HL-60/S4 treated with phorbol 12-myristate 13-acetate at 8.2 ng/mL for 4 days and 3 days (cell line): Measurements from ENCODE around the gene CD44.
"Not testable (repeated sequence)": the region's sequence is repeated elsewhere in the genome, so short reads cannot be mapped to it uniquely, and the experiment has no call there.

ENCODE experiments used
- in situ Hi-C: fragments of 300-500 bp; cut with MboI; formaldehyde crosslinking; loops from 2 replicates; pipeline ENCODE4 v1.15.0; 2022; ENCODE audit warnings: low sequenced_read_pairs

CD44 gene

GRCh38 chr11:35138943-35139721 is at the start of gene CD44:
Gene CD44 (plus strand): TSS chr11:35139171. CDS start chr11:35139304, 133 bp downstream.
- in situ Hi-C loops = no loop called here

DNA sequence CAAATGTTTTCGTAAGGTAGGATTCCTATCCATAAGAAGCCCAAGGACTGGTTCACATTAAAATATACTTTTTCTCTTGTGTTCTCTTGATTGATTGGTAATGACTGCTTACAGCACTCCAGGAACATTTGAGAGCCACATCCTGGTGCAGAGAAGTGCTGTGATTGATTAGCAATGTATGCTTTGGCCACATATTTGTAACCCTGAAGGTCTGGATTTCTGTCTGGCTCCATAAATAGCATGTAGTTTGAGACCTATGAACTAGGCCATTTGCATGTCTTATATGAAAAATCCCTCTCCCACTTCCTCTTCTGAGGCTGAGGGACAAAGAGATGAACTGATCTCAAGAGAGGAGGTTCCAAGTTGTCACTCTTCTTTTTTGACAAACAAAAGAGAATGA is 49.3 kb upstream of the CD44 start:
- in situ Hi-C loops = loop anchor here (25.0 kb wide), 1 partner anchor 298 kb away; no protein-coding TSS in a partner anchor

- in situ Hi-C loops = loop anchor here (25.0 kb wide), 1 partner anchor 297 kb away; no protein-coding TSS in a partner anchor
Observed at GRCh38 chr11:35090125-35090524, 48.8 kb upstream of the CD44 start.

- in situ Hi-C loops = loop anchor here (25.0 kb wide), 1 partner anchor 296 kb away; no protein-coding TSS in a partner anchor
Observed at GRCh38 chr11:35090991-35091390, 48.0 kb upstream of the CD44 start.

DNA sequence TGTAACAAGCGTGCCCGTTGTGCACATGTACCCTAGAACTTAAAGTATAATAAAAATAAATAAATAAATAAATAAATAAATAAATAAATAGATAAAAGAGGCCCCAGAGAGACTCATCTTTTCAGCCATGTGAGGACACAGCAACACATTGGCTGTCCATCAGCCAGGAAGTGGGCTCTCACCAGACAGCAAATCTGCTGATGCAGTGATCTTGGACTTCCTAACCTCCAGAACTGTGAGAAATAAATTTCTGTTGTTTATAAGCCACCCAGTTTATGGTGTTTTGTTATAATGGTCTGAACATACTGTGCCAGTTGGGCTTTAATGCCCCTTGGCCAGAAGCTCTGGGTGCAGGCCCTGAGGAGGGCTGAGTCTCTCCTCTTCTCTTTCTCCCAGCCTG is 42.2 kb upstream of the CD44 start:
- in situ Hi-C loops = loop anchor here (25.0 kb wide), 1 partner anchor 291 kb away; no protein-coding TSS in a partner anchor

- in situ Hi-C loops = loop anchor here (25.0 kb wide), 1 partner anchor 289 kb away; no protein-coding TSS in a partner anchor
Observed at GRCh38 chr11:35097814-35098455, 41.0 kb upstream of the CD44 start.

GRCh38 chr11:35098855-35099254 is 40.1 kb upstream of the CD44 start:
- in situ Hi-C loops = loop anchor here (25.0 kb wide), 1 partner anchor 288 kb away; no protein-coding TSS in a partner anchor

- in situ Hi-C loops = loop anchor here (25.0 kb wide), 1 partner anchor 288 kb away; no protein-coding TSS in a partner anchor
Observed at GRCh38 chr11:35099278-35100012, 39.5 kb upstream of the CD44 start.

DNA sequence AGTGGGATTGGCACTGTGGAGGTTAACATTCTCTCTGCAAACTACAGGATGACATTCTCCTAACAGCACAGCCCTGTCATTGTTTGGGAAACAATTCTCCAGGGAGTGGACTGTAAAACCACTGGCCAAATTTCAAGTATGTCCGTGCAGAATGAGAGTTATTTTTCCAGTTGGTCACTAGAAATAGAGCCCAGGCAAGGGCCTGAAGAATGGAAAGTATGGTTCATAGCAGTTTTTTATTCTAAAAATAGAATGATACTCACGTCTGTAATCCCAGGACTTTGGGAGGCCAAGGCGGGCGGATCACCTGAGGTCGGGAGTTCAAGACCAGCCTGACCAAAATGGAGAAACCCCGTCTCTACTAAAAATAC is 39.0 kb upstream of the CD44 start:
- in situ Hi-C loops = no loop called here

- in situ Hi-C loops = no loop called here
Observed at GRCh38 chr11:35101223-35101622, 37.7 kb upstream of the CD44 start.

- in situ Hi-C loops = no loop called here
Observed at GRCh38 chr11:35102267-35102666, 36.7 kb upstream of the CD44 start.

DNA sequence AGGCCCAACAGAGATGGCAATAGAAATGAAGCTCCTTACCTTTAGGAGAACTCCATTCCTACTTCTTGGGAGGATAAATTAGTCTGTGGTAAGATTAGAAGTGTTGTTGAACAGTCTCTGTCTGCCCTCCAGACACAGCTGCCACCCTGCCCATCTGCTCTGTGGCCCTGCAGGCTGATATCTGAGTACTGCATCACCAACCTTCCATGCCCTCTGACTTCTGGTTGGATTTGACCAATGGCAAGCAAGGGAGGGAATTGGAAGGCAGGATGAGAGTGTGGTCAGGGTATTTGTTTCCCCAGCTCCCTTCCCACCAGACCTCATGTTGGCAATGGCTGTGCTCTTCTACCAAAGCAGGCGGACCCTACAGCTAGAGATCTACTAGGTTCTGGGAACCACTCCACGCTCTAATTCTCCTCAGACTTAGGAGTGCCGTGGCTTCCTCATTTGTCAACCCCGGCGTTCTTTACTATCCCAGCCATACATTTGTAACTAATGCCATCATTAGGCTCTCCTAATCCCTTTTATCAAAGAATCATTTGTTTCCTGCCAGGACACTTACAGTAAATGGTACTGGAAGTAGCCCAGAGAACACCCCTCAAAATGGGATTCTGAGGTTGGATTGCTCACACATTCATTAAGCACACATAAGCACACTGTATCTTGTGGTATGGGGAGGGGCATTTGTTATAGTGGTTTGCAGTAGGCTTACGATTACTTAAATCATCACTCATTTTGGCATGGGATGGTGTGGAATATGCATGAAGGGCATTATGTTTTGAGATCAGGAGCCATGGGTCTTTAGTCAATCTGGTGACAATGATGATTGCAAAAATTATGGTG is 35.4 kb upstream of the CD44 start:
- in situ Hi-C loops = no loop called here

DNA sequence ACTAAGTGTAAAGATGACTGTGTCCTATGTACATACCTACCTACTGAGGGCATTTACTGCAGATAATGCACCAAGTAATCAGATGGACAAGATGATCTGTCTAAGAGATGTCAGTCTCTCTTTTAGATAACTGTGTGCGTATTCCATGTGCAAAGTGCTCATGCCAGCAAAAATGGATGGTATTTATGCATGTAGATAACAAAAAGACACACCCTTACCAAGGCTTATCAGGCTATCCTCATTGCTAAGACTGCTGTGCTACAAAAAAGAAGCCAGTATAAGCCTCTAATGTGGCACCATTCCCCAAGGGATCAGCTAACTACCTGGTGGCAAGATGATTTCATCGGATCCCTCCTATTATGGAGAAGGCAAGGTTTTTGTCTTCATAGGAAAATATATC is 34.3 kb upstream of the CD44 start:
- in situ Hi-C loops = no loop called here

DNA sequence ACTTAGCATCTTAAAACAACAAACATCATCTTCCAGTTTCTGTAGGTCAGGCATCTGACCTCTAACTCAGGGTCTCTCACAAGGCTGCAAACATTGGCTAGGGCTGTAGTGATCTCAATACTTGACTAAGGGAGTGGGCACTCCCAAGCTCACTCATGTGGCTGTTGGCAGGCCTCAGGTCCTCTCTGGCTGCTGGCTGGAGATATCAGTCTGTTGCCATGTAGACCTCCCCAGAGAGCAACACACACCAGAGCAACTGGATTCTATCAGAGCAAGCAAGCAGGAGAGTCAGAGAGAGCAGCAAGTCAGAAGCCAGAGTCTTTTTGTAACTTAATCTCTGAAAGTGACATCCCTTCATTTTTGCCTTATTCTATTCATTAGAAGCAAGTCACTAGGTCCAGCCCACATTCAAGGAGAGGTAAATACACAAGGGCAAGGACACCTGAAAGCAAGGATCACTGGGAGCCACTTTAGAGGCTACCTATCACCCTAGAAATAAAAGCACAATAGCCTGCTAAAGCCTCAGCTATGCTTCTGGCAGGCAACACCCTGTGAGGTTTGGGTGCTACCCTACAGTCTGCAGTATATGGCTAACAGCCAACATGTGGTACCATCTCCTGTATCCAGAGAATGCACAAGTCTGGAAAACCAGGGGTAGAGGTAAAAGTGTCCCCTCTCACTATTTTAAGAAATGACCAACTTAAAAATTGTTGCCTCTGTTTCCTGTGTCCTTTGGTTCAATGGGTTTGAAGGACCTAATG is 33.5 kb upstream of the CD44 start:
- in situ Hi-C loops = no loop called here

GRCh38 chr11:35106595-35106994 is 32.4 kb upstream of the CD44 start:
- in situ Hi-C loops = no loop called here

- in situ Hi-C loops = no loop called here
Observed at GRCh38 chr11:35107861-35108260, 31.1 kb upstream of the CD44 start.

DNA sequence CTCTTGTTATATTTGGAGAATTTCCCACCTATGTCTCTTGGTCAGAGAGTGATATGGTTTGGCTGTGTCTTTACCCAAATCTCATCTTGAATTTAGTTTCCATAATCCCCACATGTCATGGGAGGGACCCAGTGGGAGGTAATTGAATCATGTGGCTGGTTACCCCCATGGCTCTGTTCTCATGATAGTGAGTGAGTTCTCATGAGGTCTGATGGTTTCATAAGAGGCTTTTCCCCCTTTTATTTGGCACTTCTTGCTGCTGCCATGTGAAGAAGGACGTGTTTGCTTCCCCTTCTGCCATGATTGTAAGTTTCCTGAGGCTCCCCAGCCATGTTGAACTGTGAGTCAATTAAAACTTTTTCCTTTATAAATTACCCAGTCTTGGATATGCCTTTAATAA is 30.6 kb upstream of the CD44 start:
- in situ Hi-C loops = not testable (repeated sequence)

GRCh38 chr11:35109041-35109440 is 29.9 kb upstream of the CD44 start:
- in situ Hi-C loops = no loop called here

DNA sequence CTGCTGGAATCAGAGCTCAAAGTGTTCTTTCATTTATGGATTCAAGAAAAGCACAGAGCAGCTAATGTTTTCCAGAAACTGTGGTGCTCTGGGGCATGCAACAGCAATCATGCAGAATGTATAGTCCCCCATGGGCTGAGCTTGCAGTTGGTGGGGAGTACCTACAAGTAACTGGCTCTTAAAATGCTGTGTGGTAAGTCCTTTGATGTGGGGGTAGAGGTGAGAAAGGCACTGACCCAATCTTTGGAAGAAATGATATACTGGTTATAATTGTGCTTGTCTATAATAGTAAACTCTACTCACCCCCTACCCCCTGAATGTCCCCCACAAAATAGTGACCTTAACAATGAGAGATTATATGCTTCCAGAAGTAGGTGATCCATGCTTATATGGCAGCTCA is 29.1 kb upstream of the CD44 start:
- in situ Hi-C loops = no loop called here
